ENCODE data around the gene GIPC3.
A peak's percentile ranks its signal among the peaks of the same experiment; 100 is the strongest.

Gene GIPC3

DNA sequence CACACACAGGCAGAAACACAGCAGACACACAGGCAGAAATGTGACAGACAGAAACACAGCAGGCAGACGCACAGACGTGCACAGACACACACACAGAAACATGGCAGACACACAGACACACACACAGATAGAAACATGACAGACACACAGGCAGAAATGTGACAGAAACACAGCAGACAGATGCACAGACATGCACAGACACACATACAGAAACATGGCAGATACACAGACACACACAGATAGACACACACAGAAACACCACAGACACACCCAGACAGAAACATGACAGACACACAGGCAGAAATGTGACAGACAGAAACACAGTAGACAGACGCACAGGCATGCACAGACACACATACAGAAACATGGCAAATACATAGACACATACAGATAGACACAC is 20.1 kb downstream of the GIPC3 start:
- DNase-seq (ENCODE audit: low read depth): no peak

DNA sequence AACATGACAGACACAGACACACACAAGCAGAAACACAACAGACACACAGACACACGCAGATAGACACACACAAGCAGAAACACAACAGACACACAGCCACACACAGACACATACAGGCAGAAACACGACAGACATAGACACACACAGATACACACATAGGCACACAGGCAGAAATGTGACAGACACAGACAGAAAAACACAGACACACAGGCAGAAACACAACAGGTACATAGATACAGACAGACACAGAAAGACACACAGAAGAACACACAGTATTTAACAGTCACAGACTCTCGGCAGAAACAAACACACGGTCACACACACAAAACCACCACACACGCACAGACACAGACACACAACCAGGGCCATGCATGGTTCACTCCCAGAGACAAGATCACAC is 20.5 kb downstream of the GIPC3 start:
- no peak for DNase-seq (ENCODE audit: low read depth)

DNA sequence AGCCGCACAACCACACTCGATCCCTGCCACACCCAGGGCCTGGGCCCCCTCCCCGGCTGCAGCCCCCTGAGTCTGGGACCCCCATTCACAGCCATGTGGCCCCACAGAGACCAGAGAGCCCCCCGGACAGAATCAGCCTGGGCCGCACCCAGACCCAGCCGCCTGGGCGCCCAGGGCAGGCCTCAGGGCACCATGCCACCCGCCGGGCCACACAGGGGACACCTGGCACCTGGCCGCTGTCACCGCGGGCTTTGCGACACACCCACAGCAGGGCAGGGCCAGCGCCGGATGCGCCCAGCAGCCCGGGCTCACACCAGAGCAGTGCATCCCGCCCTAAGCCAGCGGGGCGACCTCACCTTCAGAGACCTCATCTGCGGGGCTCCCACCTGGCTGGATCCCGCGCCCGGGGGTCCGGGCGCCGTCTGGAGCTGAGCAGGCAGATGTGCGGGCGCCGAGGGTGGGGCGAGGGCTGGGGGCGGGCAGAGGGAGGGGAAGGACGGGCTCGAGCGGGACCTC is 21.0 kb downstream of the GIPC3 start:
- DNase-seq (ENCODE audit: low read depth): no peak

DNA sequence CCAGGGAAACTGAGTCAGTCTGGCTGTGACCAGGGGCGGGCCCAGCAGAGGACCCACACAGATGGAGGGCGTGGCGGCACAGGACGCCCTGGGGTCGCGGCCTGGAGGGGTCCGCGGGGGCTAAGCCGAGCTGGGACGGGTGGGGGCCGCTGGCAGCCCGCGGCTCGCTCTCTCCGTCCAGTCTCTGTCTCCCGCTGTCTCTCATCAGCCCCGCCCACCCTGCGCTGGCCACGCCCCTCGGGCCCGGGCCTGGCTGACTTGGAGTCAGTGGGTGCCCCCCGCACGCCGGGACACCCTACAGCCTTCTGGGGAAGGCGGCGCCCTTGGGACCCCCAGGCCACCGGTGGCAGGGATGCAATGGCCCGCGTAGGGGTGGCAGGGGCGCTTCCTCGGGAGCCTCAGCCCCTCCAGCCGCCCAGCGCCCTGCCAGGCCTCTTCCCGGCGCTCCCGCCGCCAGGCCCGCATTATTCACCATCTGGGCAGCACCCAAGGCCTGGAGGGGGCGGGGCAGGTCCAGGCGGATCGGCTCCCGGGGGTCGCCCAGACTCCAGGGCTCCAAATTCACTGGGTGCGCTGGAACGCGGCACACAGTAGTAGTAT is 21.5 kb downstream of the GIPC3 start, which contains the start of gene TBXA2R:
Gene TBXA2R, minus strand, starts transcription at position 186 of the 600 bp plus-strand sequence. CDS start 6,241 bp downstream, outside the sequence.
- peak; percentile 40 for DNase-seq (ENCODE audit: low read depth)

DNA sequence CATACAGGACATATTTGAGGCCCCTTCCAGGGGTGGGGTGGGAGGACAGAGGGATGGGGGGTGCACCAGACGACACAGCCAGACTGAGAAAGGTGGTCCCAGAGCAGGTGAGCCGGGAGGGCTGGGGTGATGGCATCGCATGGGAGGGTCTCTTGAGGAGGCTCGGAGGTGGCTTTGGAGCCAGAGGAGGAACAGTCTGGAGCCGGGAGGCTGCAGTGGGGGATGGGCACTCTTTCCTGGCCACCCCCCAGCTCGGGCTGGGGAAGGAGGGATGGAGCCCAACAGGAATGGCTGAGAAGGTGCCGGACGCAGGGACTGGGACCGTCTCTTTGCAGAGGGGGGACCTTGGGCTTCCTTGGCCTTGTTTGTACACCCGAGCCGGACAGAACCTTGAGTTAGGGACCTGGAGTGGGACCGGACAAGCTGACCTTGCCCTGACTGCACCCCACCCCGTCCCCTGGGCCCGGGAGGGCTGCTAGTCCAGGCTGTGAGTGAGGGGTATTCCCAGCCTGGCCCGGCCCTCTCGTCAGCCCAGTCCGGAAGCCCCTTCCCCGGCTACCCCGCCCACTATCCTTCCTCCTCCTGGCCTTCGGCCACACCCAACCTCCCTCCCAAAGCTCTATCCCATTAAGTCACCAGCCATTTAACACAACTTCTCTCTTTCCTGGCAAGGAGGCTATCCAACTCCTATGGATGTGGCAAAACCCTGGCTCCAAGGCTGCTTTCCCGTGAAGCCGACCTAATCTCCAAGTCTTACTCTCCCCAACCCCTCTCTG is 22.2 kb downstream of the GIPC3 start:
- DNase-seq (ENCODE audit: low read depth): no peak

DNA sequence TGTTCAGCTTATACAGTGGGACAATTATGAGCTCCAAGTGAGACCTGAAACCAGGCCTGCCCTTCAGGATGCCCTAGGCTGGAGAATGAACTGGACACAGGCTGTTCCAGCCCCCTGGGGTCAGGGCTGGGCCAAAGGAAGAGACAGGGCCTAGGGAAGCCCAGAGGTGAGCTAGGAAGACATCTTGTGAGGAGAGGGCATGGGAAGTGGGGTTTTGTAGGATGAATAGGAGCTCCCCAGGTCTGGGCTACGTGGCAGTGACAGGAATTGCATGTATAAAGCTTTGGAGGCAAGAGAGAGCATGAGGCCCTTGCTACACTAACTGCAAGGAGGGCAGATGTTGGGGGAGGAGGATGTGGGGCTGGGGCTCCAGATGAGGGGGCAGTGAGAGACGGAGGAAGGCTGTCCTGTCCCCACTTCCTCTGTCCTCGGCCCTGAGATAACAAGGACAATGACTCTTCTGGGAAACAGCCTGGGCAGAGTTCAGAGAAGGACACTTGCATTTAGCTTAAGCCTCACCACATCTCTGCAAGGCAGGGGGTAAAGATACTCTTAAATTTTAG is 22.9 kb downstream of the GIPC3 start:
- no peak for DNase-seq (ENCODE audit: low read depth)

DNA sequence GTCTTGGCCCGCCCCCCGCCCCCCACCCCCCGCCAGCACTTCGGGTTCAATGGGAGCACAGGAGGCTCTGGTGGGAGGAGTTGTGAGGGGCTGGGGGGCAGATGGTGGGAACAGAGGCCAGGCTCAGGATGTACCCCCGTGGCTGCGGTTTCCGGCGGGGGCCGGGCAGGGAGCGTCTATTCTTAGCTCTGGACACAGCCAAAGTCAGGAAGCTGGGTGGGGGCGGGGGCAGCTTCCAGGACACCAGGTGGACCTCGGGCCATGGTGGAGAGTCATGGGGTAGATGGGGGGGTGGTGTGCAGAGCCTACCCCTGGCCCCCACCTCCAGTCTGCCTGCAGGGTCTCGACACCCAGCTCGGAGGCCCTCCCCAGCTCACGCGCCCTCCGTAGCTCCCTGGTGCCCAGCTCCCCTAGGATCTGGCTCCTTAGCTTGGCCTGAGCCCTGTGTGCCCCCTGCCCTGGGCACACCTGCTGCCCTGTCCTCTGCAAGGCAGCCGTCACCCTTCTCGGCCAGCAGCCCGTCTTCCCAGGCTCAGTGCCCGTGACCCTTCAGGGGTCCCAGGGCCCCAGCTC is 23.6 kb downstream of the GIPC3 start:
- DNase-seq (ENCODE audit: low read depth): no peak

DNA sequence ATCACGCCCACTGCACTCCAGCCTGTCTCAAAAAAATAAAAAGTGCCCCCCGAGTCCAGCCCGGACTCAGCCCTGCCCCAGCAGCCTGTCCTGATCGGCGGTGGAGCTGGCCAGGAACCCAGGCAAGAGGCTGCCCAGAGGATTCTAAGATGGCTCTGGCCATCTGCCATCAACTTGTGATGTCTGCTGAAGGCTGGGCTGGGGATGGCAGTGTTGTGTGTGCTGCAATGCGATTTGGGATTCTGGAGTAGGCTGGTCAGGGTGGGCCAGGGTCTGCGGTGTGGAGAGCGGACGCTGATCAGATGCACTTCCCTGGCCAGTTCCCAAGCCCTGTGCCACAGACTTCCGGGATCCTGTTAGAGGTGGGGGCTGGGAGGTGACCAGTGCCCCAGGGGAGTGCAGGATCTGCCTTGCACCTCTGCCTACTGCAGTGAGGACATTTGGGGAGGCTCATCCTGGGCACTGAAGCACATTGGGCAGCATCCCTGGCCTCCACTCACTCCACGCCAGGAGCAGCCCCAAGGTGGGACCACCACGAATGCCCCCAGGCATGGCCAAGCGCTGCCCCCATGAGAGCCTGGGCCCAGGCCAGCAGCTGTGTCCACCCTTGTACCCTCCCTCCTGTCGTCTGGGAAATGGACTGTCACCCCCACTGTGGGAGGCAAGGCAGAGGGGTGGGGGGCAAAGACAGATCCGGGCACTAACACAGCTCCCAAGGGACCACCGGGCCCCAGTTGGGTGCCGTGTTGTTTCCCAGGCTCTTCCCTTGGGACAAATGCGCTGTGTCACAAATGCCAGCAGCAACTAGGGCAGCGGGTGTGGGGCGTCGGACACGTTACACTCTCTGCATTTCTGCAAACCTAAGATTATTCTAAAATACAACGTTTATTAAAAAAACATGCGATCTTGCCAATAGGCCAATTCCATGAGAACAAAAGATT is 24.8 kb downstream of the GIPC3 start:
- no peak for DNase-seq (ENCODE audit: low read depth)

DNA sequence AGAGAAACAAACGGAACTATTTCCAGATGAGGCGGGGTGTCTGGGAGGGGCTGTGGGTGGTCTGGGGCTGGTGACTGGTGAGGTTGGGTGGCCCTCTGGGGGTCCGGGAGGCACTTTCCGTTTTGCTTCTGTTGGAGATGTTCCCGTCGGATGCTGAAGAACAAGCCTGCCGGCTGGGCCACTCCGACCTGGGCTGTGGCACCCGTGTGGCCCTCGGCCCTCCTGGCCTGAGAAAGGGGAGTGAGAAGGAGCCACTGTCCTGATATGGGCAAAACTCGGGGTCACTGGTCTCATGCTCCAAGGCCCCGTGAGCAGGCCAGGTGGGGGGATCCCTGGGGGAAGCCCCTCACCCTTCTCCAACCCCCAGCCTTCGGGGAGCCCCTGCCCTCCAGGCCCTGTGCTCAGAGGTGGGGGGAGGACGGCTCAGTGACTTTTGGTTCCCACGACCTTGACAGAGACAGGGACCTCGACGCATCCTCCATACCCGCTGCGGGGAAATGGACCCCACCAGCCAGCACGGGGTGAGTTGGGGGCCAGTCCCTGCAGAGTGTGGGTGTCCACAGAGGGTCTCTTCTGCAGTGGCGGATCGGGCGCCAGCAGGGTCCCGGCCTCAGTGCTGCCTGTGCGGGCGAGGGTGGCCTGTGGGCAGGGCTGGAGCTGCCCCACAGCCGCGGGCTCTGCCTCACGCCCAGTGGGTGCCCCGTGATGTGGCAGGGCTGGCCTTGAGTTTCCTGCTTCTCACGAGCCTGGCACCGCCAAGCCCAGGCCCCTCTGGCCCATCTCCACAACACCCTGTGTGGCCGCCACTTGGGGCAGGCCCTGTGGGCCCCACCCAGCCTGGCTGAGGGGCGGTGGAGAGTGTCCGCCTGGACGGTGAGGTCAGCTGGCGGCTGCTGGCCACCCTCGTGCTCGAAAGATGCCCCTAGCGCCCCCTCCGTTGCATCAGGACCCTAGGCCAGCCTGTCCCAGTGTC is 25.8 kb downstream of the GIPC3 start:
- no peak for DNase-seq (ENCODE audit: low read depth)

DNA sequence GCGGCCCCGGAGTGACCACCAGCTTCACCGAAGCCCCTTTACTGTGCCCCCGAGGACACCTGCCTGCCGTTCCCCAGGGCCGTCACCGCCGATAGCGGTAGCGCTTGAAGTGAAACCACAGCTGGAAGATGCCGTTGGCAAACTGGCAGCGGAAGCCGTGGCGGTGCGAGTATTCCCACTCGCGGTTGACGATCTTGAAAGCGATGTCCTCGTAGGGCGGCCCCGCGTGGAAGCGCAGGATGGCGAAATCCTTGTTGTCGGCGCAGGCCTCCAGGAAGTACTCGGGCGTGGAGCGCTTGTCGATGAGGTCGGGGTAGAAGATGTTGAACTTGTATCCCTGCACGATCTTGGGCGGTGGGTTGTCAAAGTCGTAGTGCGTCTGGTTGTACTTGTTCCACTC is 26.6 kb downstream of the GIPC3 start:
- no peak for DNase-seq (ENCODE audit: low read depth)

DNA sequence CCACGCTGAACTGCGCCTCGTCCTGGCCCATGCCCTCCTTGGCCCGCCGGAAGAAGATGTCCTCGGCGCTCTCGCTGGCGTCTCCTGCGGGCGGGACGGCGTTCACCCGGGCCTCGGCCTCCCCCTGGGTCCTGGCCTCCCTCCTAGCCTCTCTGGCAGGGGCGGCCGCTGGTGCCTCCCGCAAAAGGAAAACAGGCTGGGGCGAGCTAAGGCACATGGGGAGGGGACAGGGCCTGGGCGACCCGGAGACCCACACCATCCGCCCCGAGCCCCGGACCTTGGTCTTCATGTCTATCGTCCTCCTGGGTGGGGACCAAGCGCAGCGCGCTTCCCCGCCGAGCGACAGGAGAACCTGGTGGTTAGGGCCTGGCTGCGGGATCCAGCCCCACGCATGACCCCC is 27.1 kb downstream of the GIPC3 start:
- no peak for DNase-seq (ENCODE audit: low read depth)

DNA sequence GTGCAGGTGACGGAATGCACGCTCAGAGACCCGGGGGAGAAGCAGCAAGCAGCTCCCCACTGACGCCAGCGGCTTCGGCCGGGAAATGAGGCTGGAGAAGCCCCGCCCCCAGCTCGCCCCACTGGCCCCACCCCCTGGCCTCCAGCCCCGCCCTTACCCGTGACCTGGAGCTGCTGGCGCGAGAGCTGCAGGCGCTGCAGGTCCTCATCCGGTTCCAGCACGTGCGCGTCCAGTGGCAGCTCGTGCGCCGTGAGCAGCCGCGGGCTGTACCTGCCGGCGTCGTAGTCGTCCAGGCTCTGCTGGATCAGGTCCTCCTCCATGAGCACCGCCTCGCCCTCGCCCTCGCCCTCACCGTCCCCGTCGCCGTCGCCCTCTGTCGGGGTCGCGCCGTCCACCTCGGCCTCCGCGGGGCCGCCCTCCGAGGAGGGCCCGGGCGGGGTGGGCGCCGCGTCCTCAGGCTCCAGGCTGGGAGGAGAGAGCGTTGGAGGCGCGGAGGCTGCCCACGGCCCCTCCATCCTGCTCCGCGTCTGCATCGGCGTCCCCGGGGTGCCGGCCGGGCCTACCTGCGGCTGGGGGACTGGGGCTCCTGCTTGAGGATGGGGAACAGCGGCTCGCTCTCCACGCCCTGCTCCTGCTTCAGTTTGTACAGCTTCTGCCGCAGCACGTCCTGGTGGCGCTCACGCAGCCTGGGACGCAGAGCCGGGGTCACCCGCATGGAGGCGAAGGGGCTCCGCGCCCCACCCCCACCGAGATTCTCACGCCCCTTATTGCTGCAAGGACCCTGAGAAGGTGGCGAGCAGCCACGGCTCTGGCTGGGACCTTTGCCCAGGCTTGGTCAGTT is 27.8 kb downstream of the GIPC3 start:
- DNase-seq (ENCODE audit: low read depth): no peak

DNA sequence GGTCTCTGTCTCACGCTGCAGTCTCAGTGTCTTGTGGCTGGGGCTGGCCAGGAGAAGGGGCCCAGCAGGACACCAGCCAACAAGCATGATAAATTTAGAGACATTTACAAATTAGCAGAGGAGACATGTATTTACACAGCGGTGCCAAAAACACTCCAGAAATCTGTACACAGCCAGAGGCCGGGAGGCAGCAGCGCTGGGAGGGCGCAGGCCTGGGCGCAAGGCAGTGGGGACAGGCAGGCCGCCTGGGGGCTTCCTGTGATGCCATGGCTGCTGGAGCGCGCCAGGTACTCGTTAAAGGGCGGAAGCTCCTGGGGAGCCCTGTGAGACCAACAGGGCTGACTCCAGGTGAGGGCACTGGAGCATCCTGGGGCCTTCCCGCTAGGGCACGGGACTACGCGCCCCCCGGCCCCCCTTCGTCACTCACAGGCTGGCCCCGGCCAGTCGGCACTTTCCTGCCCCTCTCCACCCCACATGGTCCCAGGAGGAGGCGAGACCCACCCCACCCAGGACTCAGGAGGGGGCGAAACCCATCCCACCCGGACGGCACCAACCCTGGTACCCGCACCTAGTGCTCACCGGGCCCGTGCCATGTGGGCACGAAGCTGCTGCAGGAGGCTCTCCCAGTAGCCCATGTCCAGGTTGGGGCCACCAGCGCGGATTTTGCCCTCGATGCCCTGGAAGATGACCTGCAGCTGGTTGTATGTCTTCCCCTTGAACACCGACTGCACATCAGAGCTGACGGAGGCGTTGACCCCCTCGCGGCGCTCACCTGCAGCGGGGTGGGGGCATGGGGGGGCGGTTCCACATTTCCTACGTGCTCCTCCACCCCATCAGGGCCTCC is 28.8 kb downstream of the GIPC3 start:
- no peak for DNase-seq (ENCODE audit: low read depth)

DNA sequence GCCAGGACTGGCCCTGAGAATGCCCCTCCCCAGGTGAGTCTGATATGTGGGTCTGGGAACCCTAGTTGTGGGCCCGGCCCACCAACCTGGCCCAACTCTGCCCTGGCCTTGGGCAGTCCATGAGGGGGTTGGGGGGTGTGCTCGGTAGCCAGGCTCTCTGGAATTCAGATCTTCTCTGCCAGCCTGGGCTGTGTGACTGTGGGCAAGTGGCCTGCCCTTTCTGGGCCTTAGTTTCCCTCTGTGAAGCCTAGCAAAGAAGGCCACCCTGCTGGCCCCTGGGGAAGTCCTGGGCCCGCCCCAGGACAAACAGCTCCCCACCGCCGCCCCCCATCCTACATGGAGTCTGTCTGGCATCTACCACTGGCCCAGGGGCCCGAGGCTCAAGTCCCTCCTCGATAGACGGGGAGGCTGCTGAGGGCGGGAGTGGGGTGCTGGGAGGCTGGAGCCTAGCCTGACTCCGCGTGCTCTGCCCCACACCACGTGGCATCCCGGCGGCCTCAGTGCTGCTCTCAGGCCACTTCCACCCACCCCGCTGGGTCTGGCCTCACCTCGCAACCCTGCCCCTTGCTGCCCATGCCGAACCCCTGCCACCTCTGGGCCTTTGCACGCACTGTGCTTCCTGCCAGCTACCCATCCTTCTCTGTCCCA is 29.7 kb downstream of the GIPC3 start:
- DNase-seq (ENCODE audit: low read depth): no peak

DNA sequence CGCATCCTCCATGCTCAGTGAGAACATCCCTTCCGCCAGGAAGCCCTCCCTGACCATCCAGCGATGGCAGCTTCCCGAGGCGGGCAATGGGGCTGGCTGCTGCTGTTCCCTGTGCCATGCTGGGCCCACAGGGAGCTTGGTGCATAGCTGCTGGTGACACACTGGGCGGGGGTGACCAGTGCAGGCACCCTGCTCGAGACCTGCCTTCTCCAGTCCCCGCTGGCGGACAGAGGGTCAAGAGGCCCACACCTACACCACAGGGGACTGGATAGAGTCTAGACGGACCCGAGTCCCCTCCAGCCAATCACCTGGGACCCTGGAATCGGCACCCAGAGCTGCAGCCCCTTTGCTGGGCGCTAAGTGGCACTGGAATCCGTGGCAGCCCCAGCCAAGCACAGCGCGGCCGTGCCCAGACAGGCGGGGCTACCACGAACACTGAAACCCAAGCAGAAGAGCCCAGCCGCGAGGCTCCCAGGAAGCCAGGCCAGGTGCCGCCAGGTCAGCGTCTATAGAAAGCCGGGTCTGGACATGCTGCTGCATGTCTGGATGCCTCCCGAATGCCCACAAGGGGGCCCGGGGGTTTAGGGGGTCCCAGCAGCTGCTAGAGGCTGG is 30.4 kb downstream of the GIPC3 start:
- no peak for DNase-seq (ENCODE audit: low read depth)

DNA sequence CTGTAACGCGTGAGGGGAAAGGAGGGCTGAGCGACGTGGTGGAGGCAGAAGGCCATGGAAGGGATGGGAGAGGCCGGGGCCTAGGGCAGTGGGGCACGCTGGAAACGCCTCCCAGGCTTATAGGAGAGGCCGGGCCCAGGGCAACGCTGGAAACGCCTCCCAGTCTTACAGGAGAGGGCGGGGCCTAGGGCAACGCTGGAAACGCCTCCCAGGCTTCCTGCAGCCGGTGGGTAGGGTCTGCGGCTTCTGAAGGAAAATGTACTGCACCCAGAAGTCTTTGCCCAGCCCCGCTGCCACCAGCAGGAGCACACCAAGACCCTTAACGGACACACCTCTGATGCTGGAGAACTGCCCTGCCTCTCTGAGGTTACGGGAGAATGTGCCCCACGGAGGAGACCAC is 32.2 kb downstream of the GIPC3 start:
- DNase-seq (ENCODE audit: low read depth): no peak

DNA sequence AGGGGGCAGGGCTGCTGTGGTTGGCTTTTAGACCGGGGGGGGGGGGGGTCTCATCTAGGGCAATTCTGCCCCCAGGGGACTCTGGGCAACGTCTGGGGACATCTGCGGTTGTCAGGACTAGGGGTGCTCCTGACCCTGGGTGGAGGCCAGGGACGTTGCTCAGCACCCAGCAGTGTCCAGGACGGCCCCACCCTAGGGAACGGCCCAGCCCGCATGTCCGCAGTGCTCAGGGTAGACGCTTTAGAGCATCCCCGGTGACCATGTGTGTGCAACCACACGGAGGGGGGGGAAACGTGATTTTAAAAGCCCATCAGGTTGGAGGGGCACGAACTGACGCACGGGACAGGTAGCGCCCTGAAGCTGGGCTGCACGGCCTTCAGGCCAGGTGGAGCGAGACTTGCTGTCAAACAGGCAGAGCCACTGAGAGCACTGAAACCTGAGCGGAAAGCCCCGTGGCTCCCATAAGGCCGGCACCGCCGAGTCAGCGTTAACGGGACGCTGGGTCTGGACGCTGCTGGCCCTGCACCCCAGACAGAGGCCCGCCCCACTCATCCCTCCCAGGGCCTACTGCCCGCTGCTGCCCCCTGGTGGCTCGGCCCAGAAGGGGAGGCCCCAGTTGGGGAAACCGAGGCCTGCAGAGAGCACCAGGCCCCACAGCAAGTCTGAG is 33.0 kb downstream of the GIPC3 start:
- DNase-seq (ENCODE audit: low read depth): no peak
